CD4-positive, alpha-beta T cell (primary cell): ENCODE data around the gene FMN1. TPM values are rescaled to one million over a fixed set of nuclear protein-coding genes. Genes with fewer than 3 reads are reported as not detected.

Experiments
- ATAC-seq: fragments of 200-7000 bp; cut with Tn5 transposase; one replicate; pipeline ENCODE4 v1.10.0; 2022; ENCODE audit warnings: mild to moderate bottlenecking; ENCODE audit not compliant: poor library complexity
- CTCF ChIA-PET: fragments of 350-600 bp; sonication (Branson Sonifier 250); formaldehyde crosslinking; loops from one replicate; lab custom pipeline; 2021; ENCODE audit warnings: antibody characterized with exemption, inconsistent platforms; lab: Charles Lee
- POLR2A ChIA-PET: fragments of 350-600 bp; sonication (Branson Sonifier 250); formaldehyde crosslinking; loops from one replicate; lab custom pipeline; 2021; ENCODE audit warnings: antibody characterized with exemption, inconsistent platforms; lab: Charles Lee
- DNase-seq, 14 experiments: peaks; one replicate each; pipeline ENCODE4 v3.0.0-alpha.2; 2013 to 2020; ENCODE audit warnings: mixed read lengths in 2 of 14
- H3K27ac ChIP-seq, 2 donors: one replicate each; pipeline versions ENCODE4 v1.5.1 to v1.7.0; 2013; ENCODE audit warnings: low read length in 2 of 2, low read depth in 1 of 2, mild to moderate bottlenecking in 1 of 2
- H3K27me3 ChIP-seq, 2 experiments: 1 replicate in 1 of 2; 2 replicates in 1 of 2; pipeline versions ENCODE4 v1.6.1 to v1.7.0; 2013; ENCODE audit warnings: low read length in 2 of 2, control low read depth in 1 of 2, mild to moderate bottlenecking in 1 of 2, moderate library complexity in 1 of 2; ENCODE audit not compliant: insufficient read depth in 2 of 2, control insufficient read depth in 1 of 2
- H3K36me3 ChIP-seq: one replicate; pipeline ENCODE4 v1.6.1; 2013; ENCODE audit warnings: low read length, control low read depth; ENCODE audit not compliant: insufficient read depth
- H3K4me1 ChIP-seq: one replicate; pipeline ENCODE4 v1.6.1; 2013; ENCODE audit warnings: low read length, control low read depth; ENCODE audit not compliant: insufficient read depth
- H3K4me3 ChIP-seq: one replicate; pipeline ENCODE4 v1.5.1; 2013; ENCODE audit warnings: mild to moderate bottlenecking, low read length, moderate library complexity
- H3K9me3 ChIP-seq, 2 experiments: 1 replicate in 1 of 2; 2 replicates in 1 of 2; pipeline versions ENCODE4 v1.6.1 to v1.7.0; 2013; ENCODE audit warnings: low read length in 2 of 2, mild to moderate bottlenecking in 2 of 2, control low read depth in 1 of 2, moderate library complexity in 1 of 2; ENCODE audit not compliant: control insufficient read depth in 1 of 2, insufficient read depth in 1 of 2
- H3K27ac Mint-ChIP-seq: one replicate; pipeline ENCODE4 v1.8.0; 2020; ENCODE audit warnings: mixed read lengths
- H3K27me3 Mint-ChIP-seq: one replicate; pipeline ENCODE4 v1.8.0; 2021; ENCODE audit warnings: mixed read lengths
- H3K36me3 Mint-ChIP-seq: one replicate; pipeline ENCODE4 v1.8.0; 2021; ENCODE audit warnings: low read depth, mixed read lengths
- H3K4me1 Mint-ChIP-seq: one replicate; pipeline ENCODE4 v1.8.0; 2021; ENCODE audit warnings: low read depth, mixed read lengths
- H3K4me3 Mint-ChIP-seq: one replicate; pipeline ENCODE4 v1.8.0; 2020; ENCODE audit warnings: mild to moderate bottlenecking, mixed read lengths
- H3K9me3 Mint-ChIP-seq: one replicate; pipeline ENCODE4 v1.8.0; 2020; ENCODE audit warnings: mixed read lengths
- intact Hi-C, 2 experiments: fragments of 100-400 bp; cut with DNase I in 1 of 2; cut with micrococcal nuclease in 1 of 2; formaldehyde crosslinking; loops; one replicate each; pipeline versions ENCODE4 v1.15.1 to v1.9.0; 2023 to 2025; cut with DNase I, micrococcal nuclease
- total RNA-seq, 174 experiments: library from RNA in 2 of 174; stranded (reverse) in 2 of 174; gene quantifications; one replicate each; pipeline ENCODE4 v1.2.3 and lab custom pipeline; 2021 to 2026
- TF ChIP-seq, protein P1 (sequence below): fragments of 200-600 bp; IDR thresholded peaks from one replicate; pipeline ENCODE4 v1.8.0; 2022; ENCODE audit warnings: antibody characterized with exemption, mild to moderate bottlenecking

The FMN1 gene
- total RNA-seq, 2 experiments from 2014 or later: 0.39 to 0.55 TPM

DNA sequence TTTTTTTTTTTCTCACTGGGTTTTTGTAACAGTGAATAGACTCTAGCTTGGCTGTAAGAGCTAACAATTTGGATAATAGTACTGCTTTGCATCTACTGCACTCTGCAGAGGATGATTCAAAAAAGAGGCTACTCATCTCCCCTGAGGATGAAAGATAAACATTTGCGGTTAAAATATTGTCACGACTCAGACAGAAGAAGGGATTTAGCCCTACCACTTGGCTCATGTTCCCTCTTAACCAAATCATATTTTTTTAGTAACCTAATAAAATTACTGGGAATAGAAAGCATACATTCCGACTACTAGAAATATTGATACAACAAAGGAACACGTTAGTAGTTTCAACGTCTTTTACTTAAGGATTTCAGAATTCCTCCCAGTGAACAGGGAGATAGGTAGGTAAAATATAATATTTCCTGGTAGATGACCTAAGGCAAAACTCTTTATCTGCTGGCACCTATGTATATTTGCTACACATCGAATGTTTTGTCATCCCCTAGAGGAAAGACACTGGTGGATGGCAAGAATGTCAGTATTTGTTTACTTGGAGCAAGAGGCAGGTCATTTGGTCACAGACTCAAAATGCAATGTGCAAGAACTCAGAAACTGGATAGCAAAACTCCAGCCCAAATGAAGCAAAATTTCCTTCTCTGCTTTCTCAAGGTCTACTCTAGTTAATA, 365.9 kb downstream of the FMN1 start:
- H3K9me3 Mint-ChIP-seq: no peaks in the 10 kb centered on the region
- TF ChIP-seq, protein P1, sequence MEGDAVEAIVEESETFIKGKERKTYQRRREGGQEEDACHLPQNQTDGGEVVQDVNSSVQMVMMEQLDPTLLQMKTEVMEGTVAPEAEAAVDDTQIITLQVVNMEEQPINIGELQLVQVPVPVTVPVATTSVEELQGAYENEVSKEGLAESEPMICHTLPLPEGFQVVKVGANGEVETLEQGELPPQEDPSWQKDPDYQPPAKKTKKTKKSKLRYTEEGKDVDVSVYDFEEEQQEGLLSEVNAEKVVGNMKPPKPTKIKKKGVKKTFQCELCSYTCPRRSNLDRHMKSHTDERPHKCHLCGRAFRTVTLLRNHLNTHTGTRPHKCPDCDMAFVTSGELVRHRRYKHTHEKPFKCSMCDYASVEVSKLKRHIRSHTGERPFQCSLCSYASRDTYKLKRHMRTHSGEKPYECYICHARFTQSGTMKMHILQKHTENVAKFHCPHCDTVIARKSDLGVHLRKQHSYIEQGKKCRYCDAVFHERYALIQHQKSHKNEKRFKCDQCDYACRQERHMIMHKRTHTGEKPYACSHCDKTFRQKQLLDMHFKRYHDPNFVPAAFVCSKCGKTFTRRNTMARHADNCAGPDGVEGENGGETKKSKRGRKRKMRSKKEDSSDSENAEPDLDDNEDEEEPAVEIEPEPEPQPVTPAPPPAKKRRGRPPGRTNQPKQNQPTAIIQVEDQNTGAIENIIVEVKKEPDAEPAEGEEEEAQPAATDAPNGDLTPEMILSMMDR: no peak
- CTCF ChIA-PET: no interaction called here
- Histone ChIP-seq H3K27me3 (no peaks in the 10 kb centered on the region), H3K4me1 (no peaks in the 10 kb centered on the region), H3K36me3 (no peaks in the 10 kb centered on the region), H3K27ac (no peak overlapping the region), H3K4me3 (no peak overlapping the region), H3K9me3 (no peaks in the 10 kb centered on the region)
- no peak for DNase-seq
- no peaks in the 10 kb centered on the region for H3K36me3 Mint-ChIP-seq
- H3K27ac Mint-ChIP-seq: no peak overlapping the region
- intact Hi-C loops: no loop called here
- H3K4me3 Mint-ChIP-seq: no peak overlapping the region
- H3K4me1 Mint-ChIP-seq: no peaks in the 10 kb centered on the region
- no peak for ATAC-seq
- peaks cover 11% of the 10 kb centered on the region for H3K27me3 Mint-ChIP-seq
- POLR2A ChIA-PET: no interaction called here

DNA sequence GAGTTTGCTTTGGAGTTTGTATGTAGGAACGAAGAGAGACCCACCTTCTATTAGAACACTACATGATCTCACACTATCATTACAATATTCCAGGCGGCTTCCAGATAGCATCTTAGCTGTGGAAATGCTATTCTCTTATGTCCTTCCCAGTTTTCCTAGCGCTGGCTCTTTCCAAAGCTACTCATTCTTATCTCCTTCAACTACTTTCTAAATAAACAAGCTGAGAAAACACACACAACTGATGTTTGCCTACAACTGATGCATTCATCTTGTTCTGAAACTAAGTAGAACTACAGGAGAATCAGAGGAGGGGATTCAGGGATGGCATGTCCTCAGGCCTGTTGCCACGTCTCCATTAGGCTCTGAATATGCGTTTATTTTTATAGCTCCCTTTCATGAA, 367.8 kb downstream of the FMN1 start:
- H3K27me3 ChIP-seq: no peaks in the 10 kb centered on the region
- Mint-ChIP-seq H3K4me1 (no peaks in the 10 kb centered on the region), H3K27ac (no peak overlapping the region), H3K4me3 (no peak overlapping the region), H3K27me3 (peaks cover 5% of the 10 kb centered on the region), H3K9me3 (no peaks in the 10 kb centered on the region), H3K36me3 (no peaks in the 10 kb centered on the region)
- no peaks in the 10 kb centered on the region for H3K4me1 ChIP-seq
- DNase-seq (no peak), ATAC-seq (no peak)
- POLR2A ChIA-PET: no interaction called here
- H3K36me3 ChIP-seq: no peaks in the 10 kb centered on the region
- intact Hi-C loops: no loop called here
- H3K4me3 ChIP-seq: no peak overlapping the region
- H3K9me3 ChIP-seq: no peaks in the 10 kb centered on the region
- CTCF ChIA-PET: no interaction called here
- no peak overlapping the region for H3K27ac ChIP-seq
- TF ChIP-seq, protein P1: no peak

DNA sequence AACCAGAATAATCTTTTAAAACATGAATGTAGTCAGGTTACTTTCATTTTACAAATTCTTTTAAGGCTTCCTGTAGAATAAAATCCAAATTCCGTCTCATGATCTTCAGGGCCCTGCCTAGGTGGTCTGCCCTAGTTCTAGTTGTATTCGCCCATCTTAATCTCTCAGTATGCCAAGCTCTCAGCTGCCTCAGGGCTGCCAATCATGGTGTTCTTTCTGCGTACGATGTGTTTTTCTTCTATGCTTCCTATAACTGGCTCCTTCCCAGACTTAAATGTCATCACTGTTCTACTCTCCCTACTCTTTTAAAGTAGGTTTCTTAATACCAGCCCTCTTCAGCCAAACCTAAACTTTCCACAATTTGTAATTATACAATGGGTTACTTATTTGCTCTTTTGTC, 369.3 kb downstream of the FMN1 start:
- H3K36me3 ChIP-seq: no peaks in the 10 kb centered on the region
- ChIA-PET CTCF (no interaction called here), POLR2A (no interaction called here)
- Mint-ChIP-seq H3K36me3 (no peaks in the 10 kb centered on the region), H3K9me3 (no peaks in the 10 kb centered on the region), H3K4me1 (no peaks in the 10 kb centered on the region), H3K27me3 (peaks cover 6% of the 10 kb centered on the region), H3K27ac (no peak overlapping the region), H3K4me3 (no peak overlapping the region)
- H3K4me1 ChIP-seq: no peaks in the 10 kb centered on the region
- H3K4me3 ChIP-seq: no peak overlapping the region
- intact Hi-C loops: no loop called here
- ATAC-seq: no peak
- no peak for DNase-seq
- H3K27ac ChIP-seq: no peak overlapping the region
- TF ChIP-seq, protein P1: no peak
- no peaks in the 10 kb centered on the region for H3K9me3 ChIP-seq
- H3K27me3 ChIP-seq: no peaks in the 10 kb centered on the region
